ENCODE measurements around the gene PARP4. TPM values are rescaled to one million over a fixed set of nuclear protein-coding genes. Genes with fewer than 3 reads are reported as not detected.
A peak's percentile ranks its signal among the peaks of the same experiment; 100 is the strongest.
"Not testable (repeated sequence)": the region's sequence is repeated elsewhere in the genome, so short reads cannot be mapped to it uniquely, and the experiment has no call there.

The PARP4 gene
- polyA plus RNA-seq, 1 experiment: 73.9 TPM

- no peak for TF ChIP-seq CTCF (IDR thresholded peaks at IDR 0.05; ENCODE audit: low read depth, low read length)
- Histone ChIP-seq H3K27ac (ENCODE audit: low read depth, low read length) (no peak overlapping the region), H3K27me3 (ENCODE audit: control insufficient read depth, insufficient read depth, low read length) (no peaks in the 10 kb centered on the region), H3K4me3 (ENCODE audit: low read depth, low read length) (no peak overlapping the region), H3K9me3 (ENCODE audit: control insufficient read depth, insufficient read depth, low read length) (no peaks in the 10 kb centered on the region)
- no peak for DNase-seq (ENCODE audit: low read depth, low spot score)
- ChIA-PET CTCF (no interaction called here), POLR2A (no interaction called here)
These were observed 38.9 kb downstream of the PARP4 start for GRCh38 chr13:24473686-24474085.

- CTCF ChIA-PET; H3K9me3 ChIP-seq (ENCODE audit: control insufficient read depth, insufficient read depth, low read length); H3K4me3 ChIP-seq (ENCODE audit: low read depth, low read length); DNase-seq (ENCODE audit: low read depth, low spot score); H3K27me3 ChIP-seq (ENCODE audit: control insufficient read depth, insufficient read depth, low read length); POLR2A ChIA-PET; H3K27ac ChIP-seq (ENCODE audit: low read depth, low read length): not testable (repeated sequence)
These were observed 40.4 kb downstream of the PARP4 start for GRCh38 chr13:24472129-24472528.

GRCh38 chr13:24463078-24463477, 49.5 kb downstream of the PARP4 start:
- ChIA-PET CTCF (no interaction called here), POLR2A (no interaction called here)
- H3K27ac ChIP-seq (ENCODE audit: low read depth, low read length): no peak overlapping the region
- H3K4me3 ChIP-seq (ENCODE audit: low read depth, low read length): no peak overlapping the region
- no peaks in the 10 kb centered on the region for H3K9me3 ChIP-seq (ENCODE audit: control insufficient read depth, insufficient read depth, low read length)
- DNase-seq (ENCODE audit: low read depth, low spot score): no peak
- TF ChIP-seq CTCF (IDR thresholded peaks at IDR 0.05; ENCODE audit: low read depth, low read length): no peak
- no peaks in the 10 kb centered on the region for H3K27me3 ChIP-seq (ENCODE audit: control insufficient read depth, insufficient read depth, low read length)

GRCh38 chr13:24460256-24460655, 52.3 kb downstream of the PARP4 start:
- no peak overlapping the region for H3K27ac ChIP-seq (ENCODE audit: low read depth, low read length)
- DNase-seq (ENCODE audit: low read depth, low spot score): no peak
- no peak for TF ChIP-seq CTCF (IDR thresholded peaks at IDR 0.05; ENCODE audit: low read depth, low read length)

GRCh38 chr13:24459726-24460125, 52.9 kb downstream of the PARP4 start:
- no peak for TF ChIP-seq CTCF (IDR thresholded peaks at IDR 0.05; ENCODE audit: low read depth, low read length)
- no peak for DNase-seq (ENCODE audit: low read depth, low spot score)
- ChIA-PET POLR2A (no interaction called here), CTCF (no interaction called here)
- no peak overlapping the region for H3K4me3 ChIP-seq (ENCODE audit: low read depth, low read length)
- no peaks in the 10 kb centered on the region for H3K9me3 ChIP-seq (ENCODE audit: control insufficient read depth, insufficient read depth, low read length)
- H3K27me3 ChIP-seq (ENCODE audit: control insufficient read depth, insufficient read depth, low read length): no peaks in the 10 kb centered on the region
- peak overlapping the region; percentile 57 for H3K27ac ChIP-seq (ENCODE audit: low read depth, low read length)

More at GRCh38 chr13:24460256-24460655, 52.3 kb downstream of the PARP4 start:
- POLR2A ChIA-PET: interaction anchor here (0.6 kb wide), 1 partner anchor 102 kb away, joined by 3 read pairs; no protein-coding TSS in a partner anchor
- CTCF ChIA-PET: no interaction called here
- no peaks in the 10 kb centered on the region for H3K9me3 ChIP-seq (ENCODE audit: control insufficient read depth, insufficient read depth, low read length)
- H3K27me3 ChIP-seq (ENCODE audit: control insufficient read depth, insufficient read depth, low read length): no peaks in the 10 kb centered on the region
- no peak overlapping the region for H3K4me3 ChIP-seq (ENCODE audit: low read depth, low read length)

- Histone ChIP-seq H3K9me3 (ENCODE audit: control insufficient read depth, insufficient read depth, low read length) (no peaks in the 10 kb centered on the region), H3K27ac (ENCODE audit: low read depth, low read length) (no peak overlapping the region), H3K4me3 (ENCODE audit: low read depth, low read length) (no peak overlapping the region), H3K27me3 (ENCODE audit: control insufficient read depth, insufficient read depth, low read length) (no peaks in the 10 kb centered on the region)
- POLR2A ChIA-PET: no interaction called here
- DNase-seq (ENCODE audit: low read depth, low spot score): peak; percentile 75
- CTCF ChIA-PET: no interaction called here
- no peak for TF ChIP-seq CTCF (IDR thresholded peaks at IDR 0.05; ENCODE audit: low read depth, low read length)
These were observed 53.3 kb downstream of the PARP4 start for GRCh38 chr13:24459234-24459633.
